Measurements from ENCODE around the gene PPIG. TPM values are rescaled to one million over a fixed set of nuclear protein-coding genes. Genes with fewer than 3 reads are reported as not detected.

PPIG gene
- total RNA-seq, 1 experiment from 2014 or later, result 28.4 TPM

DNA sequence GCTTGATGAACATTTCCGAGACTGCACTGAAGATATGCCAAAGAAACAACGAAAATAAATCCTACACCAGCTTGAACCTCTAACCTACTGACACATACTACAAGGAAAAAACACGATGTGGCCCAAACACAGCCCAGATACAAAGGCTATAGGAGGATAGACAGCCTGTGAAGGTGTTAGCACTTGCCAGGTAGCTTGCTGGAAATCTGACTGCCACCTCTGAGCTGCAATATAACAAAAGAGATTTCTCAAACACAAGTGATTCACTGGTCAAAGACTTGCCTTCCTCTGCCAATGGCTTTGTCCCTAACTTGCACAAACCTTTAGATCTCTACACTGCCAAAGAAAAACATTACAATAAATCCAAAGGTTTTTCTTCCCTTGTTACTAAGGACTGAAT is 89.0 kb downstream of the PPIG start:
- TF ChIP-seq, protein P1, sequence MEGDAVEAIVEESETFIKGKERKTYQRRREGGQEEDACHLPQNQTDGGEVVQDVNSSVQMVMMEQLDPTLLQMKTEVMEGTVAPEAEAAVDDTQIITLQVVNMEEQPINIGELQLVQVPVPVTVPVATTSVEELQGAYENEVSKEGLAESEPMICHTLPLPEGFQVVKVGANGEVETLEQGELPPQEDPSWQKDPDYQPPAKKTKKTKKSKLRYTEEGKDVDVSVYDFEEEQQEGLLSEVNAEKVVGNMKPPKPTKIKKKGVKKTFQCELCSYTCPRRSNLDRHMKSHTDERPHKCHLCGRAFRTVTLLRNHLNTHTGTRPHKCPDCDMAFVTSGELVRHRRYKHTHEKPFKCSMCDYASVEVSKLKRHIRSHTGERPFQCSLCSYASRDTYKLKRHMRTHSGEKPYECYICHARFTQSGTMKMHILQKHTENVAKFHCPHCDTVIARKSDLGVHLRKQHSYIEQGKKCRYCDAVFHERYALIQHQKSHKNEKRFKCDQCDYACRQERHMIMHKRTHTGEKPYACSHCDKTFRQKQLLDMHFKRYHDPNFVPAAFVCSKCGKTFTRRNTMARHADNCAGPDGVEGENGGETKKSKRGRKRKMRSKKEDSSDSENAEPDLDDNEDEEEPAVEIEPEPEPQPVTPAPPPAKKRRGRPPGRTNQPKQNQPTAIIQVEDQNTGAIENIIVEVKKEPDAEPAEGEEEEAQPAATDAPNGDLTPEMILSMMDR (conservative IDR thresholded peaks at IDR 0.05), result no peak
- no peak for TF ChIP-seq EZH2 (IDR thresholded peaks at IDR 0.05; ENCODE audit: low read depth)

DNA sequence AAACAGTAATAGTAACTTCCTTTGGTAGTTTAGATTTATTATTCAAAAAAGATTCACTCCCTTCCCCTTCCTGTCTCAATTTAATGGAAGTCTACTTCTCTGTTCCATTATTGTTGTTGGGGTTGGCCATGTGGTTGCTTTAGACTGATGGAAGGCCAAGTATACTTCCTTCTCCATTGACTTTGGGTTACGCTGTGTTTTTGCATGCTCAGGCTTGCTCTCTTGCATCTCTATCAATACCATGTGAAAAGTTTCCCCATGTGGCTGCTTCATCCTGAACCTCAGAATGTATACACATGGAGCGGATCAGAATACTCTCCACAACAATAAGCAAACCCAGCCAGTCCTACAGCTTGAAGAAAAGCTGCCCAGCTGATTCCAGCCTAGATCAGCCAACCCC is 89.8 kb downstream of the PPIG start:
- no peaks in the 10 kb centered on the region for H4K20me1 ChIP-seq (ENCODE audit: insufficient read depth)
- no peaks in the 10 kb centered on the region for H3K27me3 ChIP-seq (ENCODE audit: insufficient read depth, low read depth)
- no peaks in the 10 kb centered on the region for H3F3A ChIP-seq (ENCODE audit: insufficient read depth, low read depth)
- no TSS peak for BruUV-seq (replicated peaks)
- H3K9me2 ChIP-seq (ENCODE audit: insufficient read depth), result no peaks in the 10 kb centered on the region
- H3K36me3 ChIP-seq (ENCODE audit: low read depth), result no peaks in the 10 kb centered on the region
- no peak overlapping the region for H2AFZ ChIP-seq
- H3K9me3 ChIP-seq (ENCODE audit: insufficient read depth, low read depth), result no peaks in the 10 kb centered on the region
- POLR2A ChIA-PET (ENCODE audit: unreplicated experiment), result no interaction called here
- H3K27ac ChIP-seq, result no peak overlapping the region
- no peak for DNase-seq
- CTCF ChIA-PET, result no interaction called here
- H3K79me2 ChIP-seq (ENCODE audit: low read depth), result no peaks in the 10 kb centered on the region
- no peak overlapping the region for H3K4me2 ChIP-seq
- intact Hi-C loops (cut with micrococcal nuclease; ENCODE audit: unreplicated experiment), result no loop called here
- H3K4me3 ChIP-seq, result no peak overlapping the region
- H3K4me1 ChIP-seq (replicated peaks; ENCODE audit: insufficient read depth), result no peaks in the 10 kb centered on the region
- no peak for TF ChIP-seq EZH2 (IDR thresholded peaks at IDR 0.05; ENCODE audit: low read depth)
- TF ChIP-seq, protein P1 (conservative IDR thresholded peaks at IDR 0.05), result no peak

More for the DNA sequence above, 89.0 kb downstream of the PPIG start:
- H3K9me2 ChIP-seq (ENCODE audit: insufficient read depth), result no peaks in the 10 kb centered on the region
- no peaks in the 10 kb centered on the region for H3K27me3 ChIP-seq (ENCODE audit: insufficient read depth, low read depth)
- no TSS peak for BruUV-seq (replicated peaks)
- POLR2A ChIA-PET (ENCODE audit: unreplicated experiment), result no interaction called here
- intact Hi-C loops (cut with micrococcal nuclease; ENCODE audit: unreplicated experiment), result no loop called here
- H3K4me3 ChIP-seq, result no peak overlapping the region
- H2AFZ ChIP-seq, result no peak overlapping the region
- no peak for DNase-seq
- CTCF ChIA-PET, result no interaction called here
- no peaks in the 10 kb centered on the region for H3F3A ChIP-seq (ENCODE audit: insufficient read depth, low read depth)
- H3K4me1 ChIP-seq (replicated peaks; ENCODE audit: insufficient read depth), result no peaks in the 10 kb centered on the region
- no peak overlapping the region for H3K27ac ChIP-seq
- H3K9me3 ChIP-seq (ENCODE audit: insufficient read depth, low read depth), result no peaks in the 10 kb centered on the region
- no peak overlapping the region for H3K4me2 ChIP-seq
- H4K20me1 ChIP-seq (ENCODE audit: insufficient read depth), result no peaks in the 10 kb centered on the region
- no peaks in the 10 kb centered on the region for H3K79me2 ChIP-seq (ENCODE audit: low read depth)
- no peaks in the 10 kb centered on the region for H3K36me3 ChIP-seq (ENCODE audit: low read depth)

DNA sequence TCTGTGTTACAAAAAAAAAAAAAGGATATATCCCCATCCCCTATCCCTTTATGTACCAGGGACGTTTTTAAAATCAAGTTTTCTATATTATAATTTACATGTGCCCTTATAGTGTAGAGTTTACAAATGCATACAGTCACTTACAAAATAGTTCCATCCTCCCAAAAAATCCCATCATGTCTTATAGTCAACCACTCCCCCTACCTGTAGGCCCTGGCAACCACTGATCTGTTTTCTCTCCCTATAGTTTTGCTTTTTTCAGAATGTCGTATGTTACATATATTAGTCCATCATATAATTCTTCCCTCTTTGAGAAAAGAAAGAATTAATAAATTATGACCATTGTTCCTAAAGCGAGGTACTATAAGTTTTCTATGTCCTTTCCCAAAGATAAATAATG is 92.2 kb downstream of the PPIG start:
- Histone ChIP-seq H3K9me2 (ENCODE audit: insufficient read depth) (no peaks in the 10 kb centered on the region), H3K4me2 (no peak overlapping the region), H3K9me3 (ENCODE audit: insufficient read depth, low read depth) (no peaks in the 10 kb centered on the region), H3K4me1 (replicated peaks; ENCODE audit: insufficient read depth) (no peaks in the 10 kb centered on the region), H3K27me3 (ENCODE audit: insufficient read depth, low read depth) (no peaks in the 10 kb centered on the region), H3K79me2 (ENCODE audit: low read depth) (no peaks in the 10 kb centered on the region), H2AFZ (no peak overlapping the region), H3K27ac (no peak overlapping the region), H3K4me3 (no peak overlapping the region), H3K36me3 (ENCODE audit: low read depth) (no peaks in the 10 kb centered on the region), H3F3A (ENCODE audit: insufficient read depth, low read depth) (no peaks in the 10 kb centered on the region), H4K20me1 (ENCODE audit: insufficient read depth) (no peaks in the 10 kb centered on the region)
- intact Hi-C loops (cut with micrococcal nuclease; ENCODE audit: unreplicated experiment), result no loop called here
- POLR2A ChIA-PET (ENCODE audit: unreplicated experiment), result no interaction called here
- CTCF ChIA-PET, result no interaction called here
- no TSS peak for BruUV-seq (replicated peaks)
- DNase-seq, result no peak
- TF ChIP-seq, protein P1 (conservative IDR thresholded peaks at IDR 0.05), result peak; percentile 32; the same call in 1 of the 2 replicates
- TF ChIP-seq EZH2 (IDR thresholded peaks at IDR 0.05; ENCODE audit: low read depth), result no peak

Measured in PC-9 (cell line).